ENCODE results near the gene TMEM94.
"Not testable (repeated sequence)": the region's sequence is repeated elsewhere in the genome, so short reads cannot be mapped to it uniquely, and the experiment has no call there.

Gene TMEM94

DNA sequence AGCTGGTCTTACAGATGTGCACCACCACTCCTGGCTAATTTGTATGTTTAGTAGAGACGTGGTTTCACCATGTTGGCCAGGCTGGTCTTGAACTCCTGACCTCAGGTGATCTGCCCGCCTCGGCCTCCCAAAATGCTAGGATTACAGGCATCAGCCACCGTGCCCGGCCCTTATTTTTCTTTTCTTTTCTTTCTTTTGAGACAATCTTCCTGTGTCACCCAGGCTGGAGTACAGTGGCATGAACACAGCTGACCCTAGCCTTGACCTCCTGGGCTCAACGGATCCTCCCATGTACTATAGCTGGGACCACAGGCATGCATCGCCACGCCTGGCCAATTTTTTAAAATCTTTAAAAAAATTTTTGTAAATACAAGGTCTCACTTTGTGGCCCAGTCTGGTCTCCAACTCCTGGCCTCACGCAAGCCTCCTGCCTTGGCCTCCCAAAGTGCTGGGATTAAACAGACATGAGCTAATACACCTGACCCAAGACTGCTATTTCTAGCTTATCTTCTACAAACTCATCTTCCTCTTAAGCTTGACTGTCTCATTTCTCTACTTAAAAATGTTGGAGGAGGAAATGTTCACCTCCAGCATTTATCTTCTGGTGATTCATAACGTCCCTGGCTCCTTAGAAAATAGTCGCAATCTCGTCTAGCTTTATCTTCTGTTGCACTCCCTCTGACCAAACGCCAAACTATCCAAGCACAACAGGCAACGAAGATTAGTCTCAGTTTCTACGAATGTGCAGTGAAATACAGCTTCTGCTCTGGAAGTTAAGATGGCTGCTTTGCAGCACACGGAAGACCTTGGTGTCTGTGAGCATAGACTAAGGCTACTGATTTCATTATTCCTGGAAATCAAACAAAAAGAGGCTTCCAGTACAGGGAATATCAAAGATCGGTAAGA lies 8.2 kb upstream of the TMEM94 start:
- DNase-seq: no peak

DNA sequence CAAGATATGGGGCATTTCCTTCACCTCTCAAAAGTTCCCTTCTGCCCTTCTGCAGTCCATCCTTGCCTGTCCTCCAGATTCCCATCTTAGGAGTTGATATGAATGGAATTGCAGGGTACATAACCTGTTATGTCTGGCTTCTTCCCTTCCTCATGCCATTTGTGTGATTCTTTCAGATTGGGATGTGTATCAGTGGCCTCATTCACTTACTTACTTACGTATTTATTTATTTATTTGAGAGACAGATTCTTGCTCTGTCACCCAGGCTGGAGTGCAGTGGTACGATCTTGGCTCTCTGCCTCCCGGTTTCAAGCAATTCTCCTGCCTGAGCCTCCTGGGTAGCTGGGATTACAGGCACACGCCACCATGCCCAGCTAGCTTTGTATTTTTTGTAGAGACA lies 6.2 kb upstream of the TMEM94 start:
- DNase-seq: no peak

DNA sequence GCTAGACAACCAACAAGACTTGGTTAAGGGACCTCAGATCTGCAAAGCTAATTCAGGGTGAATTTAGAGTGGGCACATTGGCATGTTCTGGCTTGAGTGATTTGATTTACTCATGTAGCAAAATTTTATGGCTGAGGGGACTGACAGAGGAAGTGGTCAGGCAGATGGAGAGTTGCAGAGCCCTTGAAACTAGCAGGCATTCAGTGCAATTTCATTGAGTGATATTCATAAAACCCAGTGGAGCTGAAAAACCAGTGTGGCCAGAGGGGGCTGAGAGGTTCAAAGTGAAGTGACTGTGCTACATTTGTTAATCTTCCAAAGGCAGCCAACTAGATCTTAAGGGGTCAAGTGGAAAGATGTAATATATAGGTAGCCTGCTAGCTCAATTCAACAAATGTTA lies 2.2 kb upstream of the TMEM94 start:
- DNase-seq: no peak

GRCh38 chr17:75454672-75455071 lies 1.8 kb upstream of the TMEM94 start:
- DNase-seq: not testable (repeated sequence)

GRCh38 chr17:75456039-75456416 lies 407 bp upstream of the TMEM94 start:
- no peak for DNase-seq

DNA sequence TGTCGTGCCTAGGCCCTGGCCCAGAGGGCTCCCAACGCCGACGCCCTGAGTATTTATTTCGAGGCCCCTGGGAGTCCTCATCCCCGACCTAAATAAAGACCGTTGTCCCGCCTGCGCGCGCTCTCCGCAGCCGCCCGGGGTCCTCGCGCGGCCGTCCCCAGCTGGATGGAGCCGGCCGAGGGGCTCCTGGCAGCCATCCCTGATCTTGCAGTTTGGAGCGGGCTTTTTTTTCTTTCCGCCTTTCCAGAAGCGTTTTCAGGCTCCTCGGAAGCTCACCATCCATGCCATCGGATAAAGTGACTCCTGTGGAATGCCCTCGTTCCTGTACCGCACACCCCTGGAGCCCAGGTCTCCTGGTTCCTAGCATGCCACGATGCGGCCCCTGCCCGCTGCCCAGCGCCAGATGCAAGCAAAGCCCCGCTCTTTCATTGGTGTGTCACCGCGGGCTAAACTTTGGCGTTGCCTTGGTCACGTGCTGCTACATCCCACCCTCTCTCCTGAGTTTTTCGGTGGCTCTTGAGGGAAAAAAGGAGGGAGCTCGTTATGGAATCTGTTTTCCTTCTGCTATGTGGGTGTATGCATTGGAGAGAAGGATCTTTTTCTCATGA lies 716 bp downstream of the TMEM94 start:
- no peak for DNase-seq

- DNase-seq: no peak
These were observed 2.8 kb downstream of the TMEM94 start for GRCh38 chr17:75459246-75459589.

- no peak for DNase-seq
These were observed 3.3 kb downstream of the TMEM94 start for GRCh38 chr17:75459590-75460267.

DNA sequence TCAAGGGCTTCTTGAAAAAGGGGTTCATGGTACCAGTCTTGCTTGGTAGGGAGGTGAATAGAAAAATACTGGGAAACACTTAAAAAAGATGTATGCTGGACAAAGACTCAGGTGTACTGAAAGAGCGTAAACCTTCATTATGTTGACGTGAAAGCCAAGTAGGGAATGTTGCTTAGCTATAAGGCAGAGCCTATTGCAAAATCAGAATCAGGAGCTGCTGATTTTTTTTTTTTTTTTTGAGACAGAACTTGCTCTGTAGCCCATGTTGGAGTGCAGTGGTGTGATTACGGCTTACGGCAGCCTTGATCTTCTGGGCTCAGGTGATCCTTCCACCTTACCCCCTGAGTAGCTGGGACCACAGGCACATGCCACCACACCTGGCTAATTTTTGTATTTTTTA lies 3.9 kb downstream of the TMEM94 start:
- no peak for DNase-seq

DNA sequence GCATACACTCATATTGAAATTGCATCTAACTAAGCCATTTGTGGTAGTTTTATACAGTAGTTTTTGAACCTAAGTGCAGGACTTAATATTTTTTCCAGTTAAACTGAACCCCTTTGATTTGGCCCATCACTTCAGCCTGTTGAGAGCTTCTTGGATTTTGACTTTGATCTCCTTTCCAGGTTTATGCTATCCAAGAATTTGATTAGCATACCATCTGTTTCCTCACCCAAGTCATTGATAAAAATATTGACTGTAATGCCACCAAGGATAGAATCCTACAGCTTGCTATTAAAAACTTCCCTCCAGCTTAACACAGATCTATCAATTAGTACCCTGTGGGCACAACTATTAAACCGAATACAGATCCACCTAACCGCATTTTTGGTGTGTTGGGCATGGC lies 7.2 kb downstream of the TMEM94 start:
- no peak for DNase-seq

- no peak for DNase-seq
These were observed 8.6 kb downstream of the TMEM94 start for GRCh38 chr17:75465039-75465438.

GRCh38 chr17:75468291-75468754 lies 11.9 kb downstream of the TMEM94 start:
- no peak for DNase-seq

DNA sequence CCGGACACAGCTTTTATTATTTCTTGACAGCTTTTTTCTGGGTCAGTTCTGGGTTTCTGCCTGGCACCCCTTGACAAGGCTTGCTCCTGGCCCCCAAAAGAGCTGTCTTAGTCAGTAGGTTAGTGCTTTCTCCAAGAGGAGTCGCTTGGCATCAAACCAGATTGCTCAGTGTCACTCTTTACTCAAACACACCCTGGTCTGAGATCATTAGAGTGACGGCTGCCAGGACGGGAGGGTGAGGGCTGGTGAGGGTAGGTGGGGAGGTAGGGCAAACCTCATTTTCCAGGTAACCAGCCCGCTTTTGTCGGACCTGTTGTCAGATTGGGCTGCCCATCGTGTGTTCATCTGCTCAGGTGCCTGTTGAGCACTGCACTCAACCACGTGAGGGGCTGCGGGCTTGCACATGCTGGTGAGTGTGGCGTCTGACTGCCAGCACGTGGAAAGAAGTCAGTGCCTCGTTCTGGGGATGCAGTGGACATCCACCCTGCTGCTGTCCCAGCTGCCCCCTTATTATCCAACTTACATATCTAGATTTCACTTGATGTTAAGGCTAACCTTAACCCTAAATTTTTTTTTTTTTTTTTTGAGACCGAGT lies 12.4 kb downstream of the TMEM94 start:
- no peak for DNase-seq

GRCh38 chr17:75471207-75471606 lies 14.8 kb downstream of the TMEM94 start:
- DNase-seq: no peak

DNA sequence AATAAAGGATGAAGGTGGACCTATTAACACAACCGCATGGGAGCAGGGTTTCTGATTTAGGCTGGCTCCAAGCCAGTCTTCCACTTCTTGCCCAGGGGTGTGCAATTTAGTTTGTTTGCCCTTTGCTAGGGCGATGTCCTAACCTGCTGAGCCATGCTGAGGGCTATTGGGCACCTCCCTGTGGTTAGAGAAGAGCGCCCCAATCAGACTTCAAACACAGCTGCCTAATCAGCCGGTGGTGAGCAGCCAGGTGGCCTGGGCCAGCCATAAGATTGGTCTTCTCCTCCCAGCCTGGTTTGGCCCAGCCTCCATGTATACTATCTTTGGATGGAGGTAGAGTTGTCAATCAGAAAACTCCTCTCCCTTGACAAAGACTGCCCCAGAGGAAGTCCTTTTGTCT lies 15.7 kb downstream of the TMEM94 start:
- no peak for DNase-seq

GRCh38 chr17:75473246-75473645 lies 16.8 kb downstream of the TMEM94 start:
- no peak for DNase-seq

DNA sequence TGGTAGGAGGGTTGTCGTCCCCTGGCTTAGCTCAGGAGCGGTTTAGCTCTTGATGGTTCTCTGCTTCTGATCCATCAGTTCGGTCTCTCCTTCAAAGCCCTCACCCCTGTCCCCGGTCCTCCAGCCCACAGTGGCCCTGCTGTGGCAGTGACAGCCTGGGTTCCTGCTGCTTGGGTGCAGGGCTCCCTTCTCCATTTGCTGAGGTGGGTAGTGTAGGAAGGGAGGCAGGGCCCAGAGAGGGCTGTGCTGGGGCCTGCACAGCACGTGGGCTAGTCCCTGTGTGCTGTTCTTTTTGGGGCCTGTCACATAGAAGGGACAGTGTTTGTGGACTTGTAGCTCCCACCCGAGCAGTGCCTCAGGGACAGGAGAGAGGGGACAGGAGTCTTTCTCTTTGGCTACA lies 18.3 kb downstream of the TMEM94 start:
- no peak for DNase-seq

DNA sequence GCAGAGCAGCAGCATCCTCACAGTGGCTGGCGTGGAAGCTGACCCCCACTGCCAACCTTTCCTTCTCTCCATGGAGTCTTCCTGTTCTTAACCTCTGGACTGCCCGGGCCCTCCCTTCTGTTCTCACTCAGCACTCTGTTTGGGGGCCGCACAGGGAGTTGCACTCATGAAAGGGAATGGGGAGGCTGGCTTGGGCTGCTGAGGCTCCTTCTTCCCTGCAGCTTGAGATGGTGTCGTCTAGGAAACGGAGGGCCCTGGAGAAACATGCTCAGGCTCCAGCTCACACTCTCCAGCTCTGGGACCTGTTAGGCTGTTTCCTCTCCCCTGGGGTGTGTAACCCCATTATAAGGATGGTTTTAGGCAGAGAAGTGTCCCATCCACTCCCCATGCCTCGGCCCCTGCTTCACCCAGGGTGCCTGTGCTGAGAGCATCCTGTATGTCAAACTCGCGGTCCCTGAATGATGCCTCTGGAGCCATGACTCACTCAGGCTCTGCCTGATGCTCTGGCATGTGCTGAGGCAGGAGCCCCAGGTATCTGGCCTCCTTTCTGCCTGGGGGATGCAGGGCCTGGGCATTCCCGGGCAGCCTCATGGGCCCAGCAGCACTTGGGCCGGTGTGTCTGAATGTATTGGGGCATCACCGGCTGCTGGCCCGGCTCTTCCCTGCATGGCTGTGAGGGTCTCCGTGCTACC lies 18.9 kb downstream of the TMEM94 start:
- DNase-seq: no peak

DNA sequence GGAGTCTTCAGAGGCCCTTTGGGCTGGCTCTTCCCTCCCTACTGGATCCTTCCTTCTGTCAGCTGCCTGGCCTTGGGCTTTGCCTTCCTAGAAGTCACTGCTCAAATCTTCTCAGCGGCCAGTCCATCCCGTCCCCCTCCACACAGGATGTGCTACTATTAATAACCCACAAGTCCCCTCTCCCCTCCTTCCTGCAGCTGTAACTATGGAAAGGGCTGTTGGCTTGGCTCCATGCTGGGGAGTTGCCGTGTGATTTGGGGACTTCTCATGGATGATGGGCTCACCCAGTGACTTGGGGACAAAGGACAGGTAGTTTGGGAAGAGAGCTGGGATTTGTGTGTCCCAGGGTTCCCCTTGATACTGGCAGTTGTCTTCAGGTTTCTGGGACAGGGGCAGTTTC lies 19.4 kb downstream of the TMEM94 start:
- DNase-seq: no peak

DNA sequence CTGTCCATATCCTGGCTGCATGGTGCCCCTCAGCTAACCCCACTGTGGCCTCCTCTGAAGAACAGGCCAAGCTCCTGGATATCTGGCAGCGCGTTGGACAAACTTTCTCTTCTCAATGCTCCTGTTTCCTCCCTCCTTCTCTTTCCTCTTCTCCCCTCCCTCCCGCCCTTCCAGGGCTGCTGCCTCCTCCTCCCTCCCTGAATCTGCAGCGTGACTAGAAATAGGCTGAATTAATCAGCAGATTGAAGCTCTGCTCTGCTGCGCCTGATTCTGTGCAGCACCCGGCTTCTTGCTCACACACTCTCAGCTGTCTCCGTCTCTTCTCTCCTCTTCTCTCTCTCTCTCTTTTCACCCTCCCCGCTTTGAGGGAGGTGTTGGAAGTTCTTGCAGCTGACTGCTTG lies 19.8 kb downstream of the TMEM94 start:
- DNase-seq: no peak

- DNase-seq: no peak
These were observed 20.5 kb downstream of the TMEM94 start for GRCh38 chr17:75476752-75477489.

DNA sequence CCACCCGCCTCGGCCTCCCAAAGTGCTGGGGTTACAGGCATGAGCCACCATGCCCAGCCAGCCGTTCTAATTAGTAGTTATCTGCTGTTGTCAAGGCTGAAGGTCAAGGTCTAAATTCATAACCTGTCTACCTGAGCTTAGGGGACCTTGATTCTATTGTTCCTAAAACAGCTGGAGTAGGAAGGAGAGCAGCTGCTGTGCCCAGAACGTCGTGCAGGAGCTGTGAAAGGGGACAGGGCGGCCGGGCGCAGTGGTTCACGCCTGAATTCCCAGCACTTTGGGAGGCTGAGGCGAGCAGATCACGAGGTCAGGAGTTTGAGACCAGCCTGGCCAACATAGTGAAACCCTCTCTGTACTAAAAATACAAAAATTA lies 21.0 kb downstream of the TMEM94 start:
- DNase-seq: not testable (repeated sequence)
